Body of pancreas (tissue), 4 donors: Measurements from ENCODE around the gene CNGB1.

ENCODE experiments used
- CTCF ChIP-seq, 7 experiments: fragments of 450-650 bp in 4 of 7; fragments of 200-600 bp in 3 of 7; sonication (generic) in 3 of 7; IDR thresholded peaks; one replicate each; pipeline ENCODE4 v1.5.1; 2016 to 2019; ENCODE audit warnings: antibody characterized with exemption in 7 of 7
- POLR2A ChIP-seq, 3 donors: fragments of 450-650 bp; IDR thresholded peaks; one replicate each; pipeline ENCODE4 v1.6.1; 2016; ENCODE audit warnings: antibody characterized with exemption in 3 of 3, mild to moderate bottlenecking in 2 of 3

GRCh38 chr16:57883480-57883879 is 87.4 kb downstream of the CNGB1 start:
- no peak for TF ChIP-seq CTCF (IDR thresholded peaks at IDR 0.05)
- TF ChIP-seq POLR2A (IDR thresholded peaks at IDR 0.05): no peak
